ENCODE data around the gene BRCC3.
A peak's percentile ranks its signal among the peaks of the same experiment; 100 is the strongest.
"Not testable (repeated sequence)": the region's sequence is repeated elsewhere in the genome, so short reads cannot be mapped to it uniquely, and the experiment has no call there.

BRCC3 gene

DNA sequence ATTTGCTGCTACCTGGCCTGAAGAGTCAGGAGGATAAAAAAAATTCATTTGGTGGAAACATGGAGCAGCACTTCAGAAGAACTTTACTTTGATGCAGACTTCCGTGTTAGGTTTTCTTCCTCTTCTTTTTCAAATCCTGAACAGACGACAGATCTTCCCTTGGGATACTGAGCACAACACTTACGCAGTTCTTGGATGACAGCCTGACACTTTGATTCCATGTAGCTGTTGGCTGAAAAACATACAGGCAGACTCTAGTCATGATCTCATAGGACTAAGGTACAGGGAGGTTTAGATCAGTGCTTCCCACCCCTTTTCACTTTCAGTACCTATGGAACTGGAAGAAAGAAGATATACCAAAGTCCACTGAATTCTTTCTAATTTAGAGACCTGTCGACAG, 9.5 kb upstream of the BRCC3 start:
- DNase-seq: no peak

DNA sequence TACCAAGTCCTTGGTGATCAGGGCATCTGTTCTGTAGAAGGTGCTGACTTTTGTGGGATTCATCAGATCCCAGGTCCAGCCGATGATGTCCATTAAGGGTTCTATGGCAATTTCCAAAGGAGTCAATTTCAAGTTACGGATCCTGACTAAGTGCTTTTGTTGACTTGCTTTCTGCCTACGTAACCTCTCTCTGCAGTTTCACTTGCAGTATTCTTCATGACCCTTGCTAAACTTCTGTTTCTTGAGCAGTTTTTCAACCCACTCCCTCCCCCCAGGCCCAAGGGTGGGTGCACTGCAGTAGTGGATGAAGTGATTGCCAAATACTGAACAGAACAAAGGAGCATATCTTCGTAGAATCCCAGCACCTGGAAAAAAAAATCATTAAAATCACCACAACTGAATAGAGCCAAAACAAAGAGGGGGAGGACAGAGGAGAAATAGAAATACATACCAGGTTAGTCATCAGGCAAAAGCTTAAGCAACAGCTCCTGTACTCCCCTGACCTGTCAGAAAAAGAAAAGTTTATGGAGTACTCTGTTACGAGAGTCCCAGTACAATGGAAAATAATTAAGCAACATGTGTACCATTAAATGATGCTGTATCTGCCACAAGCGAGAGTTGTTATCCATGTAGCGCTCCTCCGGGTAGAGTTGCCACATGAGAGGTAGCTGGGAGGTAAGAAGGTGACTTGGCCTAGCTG, 6.1 kb upstream of the BRCC3 start:
- no peak for DNase-seq

DNA sequence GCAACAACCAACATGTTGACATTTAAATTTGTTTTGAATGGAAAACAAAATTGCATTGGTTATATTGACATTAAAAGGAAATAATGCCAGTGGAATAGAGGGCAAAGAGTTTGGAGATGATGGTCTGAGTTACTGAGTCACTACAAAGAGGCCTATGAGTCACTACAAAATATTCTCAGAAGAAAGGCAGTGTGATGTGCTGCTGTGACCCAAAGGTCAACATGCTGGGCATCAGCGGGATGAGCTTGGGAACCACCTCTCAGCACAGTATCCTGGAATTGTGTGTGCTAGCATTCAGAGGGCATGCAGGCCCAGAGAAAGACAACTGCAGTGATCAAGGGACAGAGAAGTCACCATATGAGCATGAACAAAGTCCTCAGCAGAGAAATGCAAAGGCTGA, 3.1 kb upstream of the BRCC3 start:
- DNase-seq: no peak

DNA sequence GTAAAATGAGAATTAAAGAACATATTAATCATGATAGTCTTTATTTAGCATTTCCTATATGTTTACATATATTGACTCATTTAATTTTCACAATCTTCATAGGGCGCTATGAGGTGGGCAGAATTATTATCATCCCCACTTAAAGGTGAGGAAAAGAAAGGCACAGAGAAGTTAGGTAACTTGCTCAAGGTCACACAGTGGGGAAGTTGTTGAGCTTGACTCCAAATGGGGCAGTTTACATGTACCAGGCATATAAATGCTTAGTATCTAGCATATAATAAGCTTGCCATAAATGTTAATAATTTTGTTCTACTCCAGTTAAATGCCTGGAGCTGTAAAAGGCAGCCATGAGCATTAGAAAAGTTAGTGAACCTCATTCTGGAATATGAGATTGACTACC, 1.9 kb upstream of the BRCC3 start:
- DNase-seq: no peak

DNA sequence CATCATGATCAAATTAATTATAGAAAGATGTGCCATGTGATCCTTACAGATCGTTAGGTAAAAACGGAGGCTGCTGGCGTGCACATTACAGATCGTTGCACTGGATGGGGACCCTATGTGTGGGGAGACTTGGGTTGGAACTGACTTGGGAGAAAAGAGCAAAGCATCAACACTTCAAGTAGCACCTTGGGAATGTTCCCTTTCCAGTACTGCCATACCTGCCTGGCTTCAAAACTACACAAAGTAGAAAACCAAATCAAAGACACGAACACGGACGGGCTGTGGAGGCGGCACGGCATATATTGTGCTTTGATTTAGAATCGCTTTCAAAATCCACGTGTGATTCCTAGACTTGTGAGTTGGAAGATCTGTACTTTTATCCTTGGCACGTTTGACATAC, 1.3 kb upstream of the BRCC3 start:
- no peak for DNase-seq

DNA sequence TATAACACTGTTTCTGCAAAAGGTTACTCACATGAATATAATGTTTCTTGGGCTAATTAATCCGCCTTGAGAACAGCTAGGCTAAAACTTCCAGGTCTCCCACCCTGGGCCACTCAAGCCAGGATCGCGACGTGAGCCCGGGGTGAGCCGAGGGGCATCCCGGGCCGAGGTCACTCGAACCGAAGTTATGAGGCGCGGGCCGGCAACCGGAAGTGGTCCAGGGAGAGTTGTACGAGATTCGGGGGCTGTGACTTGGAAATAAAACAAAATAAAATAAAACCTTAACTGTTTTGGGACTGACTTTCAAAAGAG, 689 bp upstream of the BRCC3 start:
- no peak for DNase-seq

DNA sequence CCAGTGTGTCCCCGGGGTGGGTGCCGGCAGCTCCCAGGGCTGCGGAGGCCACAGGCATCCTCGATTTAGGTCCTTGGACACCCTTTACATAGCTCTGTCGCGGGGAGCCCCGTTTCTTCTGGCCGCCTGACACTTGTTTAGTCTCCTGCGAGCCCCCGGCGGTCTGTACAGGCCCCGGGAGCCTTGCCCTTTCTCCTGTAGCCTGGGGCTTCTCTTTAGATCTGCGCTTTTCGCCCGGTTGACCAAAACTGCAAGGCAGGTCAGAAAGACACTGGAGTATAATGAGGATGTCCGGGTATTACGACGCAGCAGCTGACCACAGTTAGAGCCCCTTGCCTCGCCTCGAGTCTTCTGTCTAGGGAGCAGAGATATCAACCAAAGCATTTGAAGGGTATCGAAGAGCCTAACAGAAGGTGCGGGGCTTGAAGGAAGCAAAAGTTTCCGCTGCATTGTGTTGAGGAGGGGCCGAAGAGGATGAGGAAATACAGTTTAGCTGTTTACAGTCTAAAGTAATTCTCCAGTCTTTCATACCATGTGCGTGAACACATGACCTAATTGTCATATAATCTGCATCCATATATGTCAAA, 479 bp downstream of the BRCC3 start:
- no peak for DNase-seq

DNA sequence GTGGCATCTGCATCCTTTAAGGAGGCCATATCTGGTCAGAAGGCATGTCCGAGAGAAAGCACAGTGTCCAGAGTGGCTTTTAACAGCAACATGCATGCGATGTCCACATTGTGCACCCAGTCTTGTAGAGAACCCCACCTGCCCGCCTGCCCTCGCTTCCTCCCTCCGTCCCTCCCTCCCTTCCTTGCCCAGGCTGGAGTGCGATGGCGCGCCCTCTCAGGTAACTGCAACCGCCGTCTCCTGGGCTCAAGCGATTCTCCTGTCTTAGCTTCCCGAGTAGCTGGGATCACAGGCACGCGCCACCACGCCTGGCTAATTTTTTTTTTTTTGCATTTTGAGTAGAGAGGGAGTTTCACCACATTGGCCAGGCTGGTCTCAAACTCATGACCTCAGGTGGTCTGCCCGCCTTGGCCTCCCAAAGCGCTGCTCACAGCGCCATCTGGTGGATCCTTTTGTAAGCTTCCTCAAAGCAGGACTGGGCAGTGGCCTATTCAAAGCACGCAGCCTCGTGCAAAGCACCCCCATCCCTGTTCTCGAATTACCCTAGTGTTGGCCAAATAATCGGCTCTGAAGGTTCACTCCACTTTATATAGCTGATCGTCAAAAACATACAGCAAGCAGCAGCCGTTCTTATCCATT, 15.0 kb downstream of the BRCC3 start:
- no peak for DNase-seq

DNA sequence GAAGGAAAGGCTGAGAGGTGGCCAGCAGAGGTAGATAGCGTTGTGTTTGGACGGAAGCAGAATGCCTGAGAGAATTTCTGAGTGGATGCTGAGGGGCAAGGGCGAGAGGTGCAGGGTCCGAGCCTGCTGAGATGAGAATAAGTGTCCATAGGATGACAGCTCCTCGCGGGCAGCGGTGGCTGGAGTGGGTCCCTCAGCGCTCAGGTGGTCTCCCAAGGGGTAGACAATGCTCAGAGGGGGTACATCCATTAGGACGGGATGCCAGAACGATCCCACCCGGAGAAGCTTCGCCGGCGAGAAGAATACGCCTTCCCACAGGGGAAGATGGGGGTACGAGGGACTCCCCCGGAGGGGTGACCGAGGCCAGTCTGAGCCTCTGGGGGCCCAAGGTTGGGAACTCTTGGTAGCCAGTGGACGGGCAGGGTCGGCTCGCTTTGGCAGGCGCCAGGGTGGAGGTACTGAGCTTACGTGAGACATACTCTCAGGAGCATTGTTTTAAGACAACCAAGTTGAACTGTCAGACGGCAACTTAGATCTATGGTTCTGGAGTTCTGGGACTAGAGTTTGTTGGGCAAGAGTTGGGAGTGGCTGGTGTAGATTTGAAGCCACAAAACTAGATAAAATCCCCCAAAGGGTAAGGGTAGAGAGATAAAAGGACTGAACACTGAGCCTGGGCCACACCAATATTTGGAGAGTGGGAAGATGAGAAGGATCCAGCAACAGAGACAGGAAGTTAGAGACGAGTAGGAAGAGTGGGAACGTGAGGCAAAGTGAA, 15.8 kb downstream of the BRCC3 start:
- DNase-seq: no peak

DNA sequence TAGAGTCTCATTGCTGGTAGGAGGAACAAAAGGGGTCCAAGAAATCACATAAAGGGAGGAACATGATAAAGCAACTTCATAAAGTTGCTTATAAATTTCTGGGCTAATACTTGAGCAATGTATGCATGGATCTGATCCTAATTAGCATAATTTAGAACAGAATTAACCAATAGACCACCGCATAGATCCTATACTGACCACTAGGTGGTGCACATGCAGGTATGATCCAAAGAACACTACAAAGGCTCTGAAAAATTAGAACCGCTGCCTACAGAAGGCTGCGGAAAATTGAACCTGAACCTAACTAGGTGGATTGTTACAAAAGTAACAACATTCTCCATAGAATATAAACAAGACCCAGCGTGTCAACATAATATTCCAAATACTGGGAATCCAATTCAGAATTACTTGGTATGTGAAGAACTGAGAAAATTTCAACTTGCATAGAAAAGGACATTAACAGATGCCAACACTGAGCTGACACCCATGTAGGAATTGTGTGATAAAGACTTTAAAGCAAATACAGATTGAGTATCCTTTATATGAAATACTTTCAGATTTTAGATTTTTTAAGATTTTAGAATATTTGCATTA, 23.3 kb downstream of the BRCC3 start:
- peak; percentile 40 for DNase-seq

DNA sequence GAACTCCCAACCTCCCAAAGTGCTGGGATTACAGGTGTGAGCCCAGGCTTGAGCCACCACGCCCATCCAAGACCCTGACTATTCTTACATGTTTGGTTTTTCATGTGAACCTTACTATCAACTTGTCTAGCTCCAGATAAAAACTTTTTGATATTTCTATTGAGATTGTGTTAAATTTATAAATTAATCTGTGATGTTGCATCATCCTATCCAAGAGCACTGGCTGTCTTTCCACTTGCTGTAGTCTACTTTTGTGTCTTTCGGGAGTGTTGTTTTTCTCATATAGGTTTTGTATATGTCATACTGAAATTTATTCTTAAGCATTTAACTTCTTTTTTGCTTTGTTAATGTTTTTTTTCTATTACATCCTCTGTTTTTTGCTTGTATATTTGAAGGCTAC, 34.6 kb downstream of the BRCC3 start:
- DNase-seq: no peak

DNA sequence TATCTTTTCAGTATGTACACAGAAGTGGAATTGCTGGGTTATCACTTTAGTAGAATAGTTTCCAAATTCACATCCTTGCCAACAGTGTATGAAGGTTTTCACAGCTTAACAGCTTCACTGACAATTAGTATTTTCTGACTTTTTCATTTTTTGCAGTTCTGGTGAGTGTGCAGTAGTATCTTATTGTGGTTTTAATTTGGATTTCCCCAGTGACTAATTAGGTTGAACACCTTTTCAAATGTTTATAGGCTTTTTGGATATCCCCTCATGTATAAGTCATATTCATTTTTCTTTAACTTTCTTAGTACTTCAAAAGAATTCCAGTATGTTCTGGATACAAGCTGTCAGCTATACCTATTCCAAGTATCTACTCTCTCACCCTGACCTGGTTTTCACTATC, 37.1 kb downstream of the BRCC3 start:
- DNase-seq: no peak

DNA sequence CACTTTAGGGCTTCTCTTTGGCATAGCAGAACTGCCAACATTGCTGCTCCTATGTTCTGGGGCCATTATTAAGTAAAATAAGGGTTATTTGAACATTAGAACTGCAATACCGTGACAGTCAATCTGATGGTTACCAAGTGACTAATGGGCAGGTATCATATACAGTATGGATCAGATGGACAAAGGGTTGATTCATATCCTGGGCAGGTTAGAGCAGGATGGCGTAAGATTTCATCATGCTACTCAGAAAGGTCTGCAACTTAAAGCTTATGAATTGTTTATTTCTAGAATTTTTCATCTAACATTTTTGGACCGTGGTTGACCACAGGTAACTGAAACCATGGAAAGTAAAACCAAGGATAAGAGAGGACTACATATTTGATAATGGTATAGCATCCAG, 40.9 kb downstream of the BRCC3 start:
- no peak for DNase-seq

DNA sequence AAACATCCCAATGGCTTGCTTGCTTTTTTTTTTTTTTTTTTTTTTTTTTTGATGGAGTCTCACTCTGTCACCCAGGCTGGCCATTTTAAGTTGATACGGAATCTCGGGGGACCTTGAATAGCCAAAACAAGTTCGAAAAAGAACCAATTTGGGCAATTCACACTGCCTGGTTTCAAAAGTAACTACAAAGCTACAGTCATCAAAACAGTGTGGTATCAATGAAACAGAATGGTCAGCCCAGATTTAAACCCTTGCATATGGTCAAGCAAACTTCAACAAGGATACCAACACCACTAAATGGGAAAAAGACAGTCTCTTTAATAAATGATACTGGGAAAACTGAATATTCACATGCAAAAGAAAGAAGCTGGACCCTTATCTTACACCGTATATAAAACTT, 41.8 kb downstream of the BRCC3 start:
- DNase-seq: no peak

DNA sequence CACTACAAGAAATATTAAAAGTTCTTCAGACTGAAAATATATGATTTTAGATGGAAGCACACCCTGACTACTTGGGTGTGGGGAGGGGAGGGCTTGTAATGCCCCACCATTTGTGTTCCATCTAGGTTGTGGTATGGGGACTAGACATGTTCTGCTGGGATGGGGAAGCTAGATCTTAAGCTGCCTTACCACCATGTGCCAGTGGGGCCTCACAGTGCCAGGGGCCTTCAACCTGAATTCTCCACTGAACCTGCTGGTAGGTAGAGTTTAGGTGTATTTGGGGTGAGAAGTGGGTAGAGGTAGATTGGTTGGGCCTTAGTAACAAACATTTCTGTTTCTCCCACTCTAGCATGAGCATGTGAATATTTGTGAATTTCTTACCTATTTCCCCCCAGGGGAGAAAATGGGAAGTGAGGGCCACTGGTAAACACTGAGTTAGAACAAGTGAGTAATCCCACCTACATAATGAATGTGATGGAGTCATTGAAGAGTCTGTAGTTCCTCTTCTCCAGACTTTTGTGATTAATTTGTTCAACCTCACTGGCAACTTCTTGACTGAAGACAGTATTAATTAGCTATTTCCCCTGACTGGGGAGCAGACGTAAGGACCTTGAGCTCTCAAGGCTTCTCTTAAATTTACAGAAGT, 44.0 kb downstream of the BRCC3 start:
- no peak for DNase-seq

DNA sequence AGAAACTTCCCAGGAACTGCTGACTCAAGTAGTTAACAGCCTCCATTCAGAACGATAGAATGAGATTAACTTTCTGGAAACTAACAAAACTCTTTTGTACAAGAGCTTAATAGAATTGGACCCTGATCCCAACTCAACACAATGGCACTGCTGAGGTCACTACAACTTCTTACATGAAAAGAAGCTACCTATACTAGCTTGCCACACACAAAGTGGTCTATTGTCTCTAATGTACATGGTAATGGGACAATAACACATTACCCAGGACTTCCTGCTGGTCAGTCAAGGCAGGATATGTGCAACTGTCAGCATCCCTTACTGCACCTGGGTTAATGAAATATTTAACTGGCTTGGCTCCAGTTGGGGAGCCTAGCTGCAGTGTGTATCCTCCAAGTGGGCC, 56.2 kb downstream of the BRCC3 start:
- DNase-seq: no peak

DNA sequence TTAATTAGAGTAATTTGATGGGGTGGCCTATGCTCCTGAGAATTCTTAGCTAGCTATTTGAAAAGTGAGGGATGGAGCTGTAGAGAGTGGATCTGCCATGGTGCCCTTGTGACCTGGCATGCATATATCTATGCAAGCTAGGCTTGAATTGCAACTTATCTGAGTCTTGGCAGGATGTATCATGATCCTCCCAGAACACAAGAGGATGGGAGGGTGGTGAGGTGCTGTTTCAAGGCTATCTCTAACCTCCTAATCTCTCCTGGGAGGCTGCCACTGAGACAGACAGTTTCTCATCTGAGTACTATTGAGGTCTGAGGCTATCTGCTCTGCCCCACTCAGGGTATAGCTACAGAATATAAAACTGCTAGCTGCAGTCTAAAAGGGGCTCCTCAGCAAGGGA, 56.6 kb downstream of the BRCC3 start:
- DNase-seq: no peak

DNA sequence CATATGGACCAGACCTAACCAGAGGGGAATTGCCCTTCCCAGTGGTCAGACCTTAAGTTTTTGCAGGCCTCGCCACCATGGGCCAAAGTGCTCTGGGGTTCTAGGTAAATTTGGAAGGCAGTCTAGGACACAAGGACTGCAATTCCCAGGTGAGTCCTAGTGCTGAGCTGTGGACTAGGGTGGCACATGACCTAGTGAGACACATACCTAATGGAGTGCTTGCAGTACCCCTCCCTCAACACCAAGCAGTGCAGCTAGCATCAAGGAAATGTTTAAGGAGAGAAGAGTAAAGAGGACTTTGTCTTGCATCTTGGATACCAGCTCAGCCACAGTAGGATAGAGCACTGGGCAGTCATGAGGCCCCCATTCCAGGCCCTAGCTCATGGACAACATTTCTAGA, 60.8 kb downstream of the BRCC3 start:
- DNase-seq: no peak

DNA sequence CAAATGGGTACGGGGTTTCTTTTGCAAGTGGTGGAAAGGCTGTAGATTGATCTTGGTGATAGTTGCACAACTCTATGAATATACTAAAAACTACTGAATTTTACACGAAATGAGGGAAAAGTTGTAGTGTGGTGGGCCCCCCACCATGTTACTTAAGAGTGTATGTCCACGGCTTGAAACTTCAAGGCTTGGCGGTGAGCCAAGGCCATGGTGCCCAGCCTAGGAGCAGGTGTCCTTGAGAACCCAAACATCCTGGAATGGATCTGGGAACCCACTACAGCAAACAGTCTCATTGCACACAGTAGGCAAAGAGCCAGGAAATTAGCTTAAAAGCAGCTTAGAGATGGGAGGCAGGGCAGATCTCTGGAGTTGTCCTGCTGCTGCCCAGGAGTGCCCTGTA, 62.9 kb downstream of the BRCC3 start:
- no peak for DNase-seq

DNA sequence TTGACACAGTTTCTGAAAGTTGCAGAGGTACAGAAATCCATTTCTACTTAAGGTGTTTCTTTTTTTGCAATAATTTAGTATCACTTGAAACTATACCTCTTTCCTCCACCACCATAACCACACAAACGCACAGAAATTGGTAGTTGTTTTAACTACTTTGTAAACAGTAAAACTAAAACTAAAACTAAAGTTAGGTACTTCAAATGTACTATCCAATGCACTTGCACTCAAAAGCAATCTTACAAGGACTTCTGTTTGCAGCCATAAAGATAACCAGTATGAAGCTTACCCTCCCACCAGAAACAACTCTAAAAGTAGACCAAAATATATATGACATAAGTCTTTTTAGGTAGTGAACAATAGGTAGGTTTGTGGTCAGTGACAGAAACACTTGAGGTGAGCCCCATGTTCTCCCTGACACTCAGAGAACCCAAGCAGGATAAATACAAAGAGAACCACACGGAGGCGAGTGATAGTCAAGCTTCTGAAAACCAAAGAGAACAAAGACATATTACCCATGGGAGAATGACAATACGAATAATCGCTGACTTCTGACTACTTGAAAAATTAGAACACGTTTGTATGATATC, 72.7 kb downstream of the BRCC3 start:
- no peak for DNase-seq

DNA sequence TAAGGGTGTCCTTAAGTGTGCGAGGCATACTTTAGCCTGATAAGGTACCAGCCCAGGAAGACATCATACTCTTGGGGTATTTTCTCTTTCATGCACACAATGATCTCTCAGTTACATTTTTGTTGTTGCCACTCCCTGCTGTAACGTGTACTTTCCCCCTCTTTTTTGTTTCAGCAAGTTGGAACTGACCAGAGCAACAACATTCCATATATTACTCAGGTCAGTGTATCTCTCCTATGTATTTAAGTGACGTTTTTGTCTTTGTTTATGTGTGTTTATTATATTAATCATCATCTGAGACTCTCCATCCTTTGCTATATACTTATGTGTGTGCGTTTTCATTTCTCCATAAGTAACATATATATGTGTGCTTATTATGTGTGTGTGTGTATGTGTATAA, 73.6 kb downstream of the BRCC3 start:
- no peak for DNase-seq

DNA sequence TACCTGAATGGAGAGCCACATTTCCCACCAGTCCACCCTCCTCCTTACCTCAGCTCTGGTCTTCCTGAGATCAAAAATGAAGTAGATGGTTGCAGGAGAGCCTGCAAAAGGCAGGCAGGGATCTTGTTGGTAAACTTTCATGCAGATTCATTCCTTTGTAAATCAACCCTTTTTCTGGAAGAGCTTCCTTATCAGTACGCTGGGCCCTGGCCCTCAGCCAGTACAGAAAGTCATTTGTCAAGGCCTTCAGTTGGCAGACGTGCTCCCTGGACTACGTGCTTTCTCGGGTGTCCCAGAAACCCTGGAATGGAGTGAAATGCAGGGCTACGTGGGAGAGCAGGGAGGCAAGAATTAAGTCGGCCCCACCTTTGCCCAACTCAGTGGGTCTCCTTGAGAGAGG, 76.3 kb downstream of the BRCC3 start:
- DNase-seq: not testable (repeated sequence)

DNA sequence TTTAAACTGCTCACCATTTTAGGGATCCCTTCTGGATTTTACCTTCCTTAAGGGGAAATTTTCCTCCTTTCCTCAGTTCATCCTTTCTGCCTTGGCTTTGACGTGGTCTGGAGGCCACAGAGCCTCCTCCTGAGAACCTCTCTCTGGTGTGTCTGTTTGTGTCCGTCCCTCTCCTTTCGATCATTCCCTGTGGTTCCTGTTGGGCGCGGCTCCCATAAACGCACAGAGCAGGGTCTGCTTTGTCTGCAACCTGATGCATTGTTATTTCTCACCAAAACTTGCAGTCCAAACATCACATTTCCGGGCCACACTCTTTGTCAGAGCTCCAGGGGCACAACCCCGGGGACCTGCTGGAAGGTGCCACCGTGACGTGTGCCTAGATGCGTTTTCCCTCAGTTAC, 76.9 kb downstream of the BRCC3 start:
- not testable (repeated sequence) for DNase-seq

All from NCI-H1105 (cell line).